Measurements from ENCODE around the gene LGR5. TPM values are rescaled to one million over a fixed set of nuclear protein-coding genes. Genes with fewer than 3 reads are reported as not detected.

LGR5 gene
- total and polyA plus RNA-seq, 2 of the 13 experiments (the other 11 are each of a cell fraction or from before 2014, with no cell fraction given), result 37.0 to 121 TPM

DNA sequence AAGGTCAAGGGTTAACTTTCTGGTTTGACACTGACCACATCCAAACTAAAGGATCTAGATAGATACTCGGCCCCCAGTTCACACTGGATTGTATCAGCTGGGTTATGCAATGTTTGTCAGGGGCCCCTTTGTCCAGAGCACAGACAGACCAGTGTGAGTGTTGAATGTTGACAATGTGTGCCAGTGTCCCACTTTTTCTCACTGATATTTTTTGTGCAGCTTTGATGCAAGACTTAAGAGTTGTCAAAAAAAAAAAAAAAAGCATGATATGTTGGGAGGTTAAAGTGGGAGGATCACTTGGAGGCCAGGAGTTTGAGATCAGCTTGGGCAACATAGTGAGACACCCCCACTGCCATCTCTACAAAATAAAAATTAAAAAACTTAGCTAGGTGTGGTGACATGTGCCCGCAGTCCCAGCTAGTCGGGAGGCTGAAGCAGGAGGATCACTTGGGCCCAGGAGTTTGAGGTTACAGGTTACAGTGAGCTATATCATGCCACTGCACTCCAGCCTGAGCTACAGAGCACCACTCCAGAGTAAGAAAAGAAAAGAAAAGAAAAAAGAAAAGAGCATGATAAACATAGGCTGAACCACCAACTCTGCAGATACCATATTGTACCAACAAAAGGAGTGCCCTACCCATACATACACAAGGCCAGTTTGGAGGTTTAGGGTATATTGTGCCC, 97.5 kb downstream of the LGR5 start (continued):
- TF ChIP-seq BCLAF1 (IDR thresholded peaks at IDR 0.05) (no peak), HDAC1 (CRISPR knock-in tag; IDR thresholded peaks at IDR 0.05) (peak; percentile 63; the same call in 1 of the 2 replicates), TOE1 (CRISPR knock-in tag; IDR thresholded peaks at IDR 0.05) (no peak), PAX8 (CRISPR knock-in tag; IDR thresholded peaks at IDR 0.05; ENCODE audit: borderline replicate concordance) (no peak), ZIK1 (CRISPR knock-in tag; IDR thresholded peaks at IDR 0.05; ENCODE audit: borderline replicate concordance, low read depth) (no peak), MED8 (CRISPR knock-in tag; IDR thresholded peaks at IDR 0.05; ENCODE audit: insufficient replicate concordance) (no peak), ZNF512B (CRISPR knock-in tag; IDR thresholded peaks at IDR 0.05; ENCODE audit: borderline replicate concordance) (no peak), MIER3 (CRISPR knock-in tag; IDR thresholded peaks at IDR 0.05; ENCODE audit: borderline replicate concordance) (peak; percentile 91; the same call in 1 of the 2 replicates), PAWR (CRISPR knock-in tag; IDR thresholded peaks at IDR 0.05; ENCODE audit: borderline replicate concordance) (no peak), ZNF562 (CRISPR knock-in tag; IDR thresholded peaks at IDR 0.05; ENCODE audit: borderline replicate concordance) (no peak), GFI1 (CRISPR knock-in tag; IDR thresholded peaks at IDR 0.05; ENCODE audit: borderline replicate concordance) (peak; percentile 94), MED13 (CRISPR knock-in tag; IDR thresholded peaks at IDR 0.05) (peak; percentile 48; the same call in 1 of the 2 replicates), KAT8 (CRISPR knock-in tag; IDR thresholded peaks at IDR 0.05) (peak; percentile 42; the same call in 1 of the 2 replicates), ZNF605 (CRISPR knock-in tag; IDR thresholded peaks at IDR 0.05) (0 out of 2 replicates have a peak, but pooled peaks have one; percentile 77), KMT2A (CRISPR knock-in tag; IDR thresholded peaks at IDR 0.05) (no peak), SRSF9 (IDR thresholded peaks at IDR 0.05; ENCODE audit: borderline replicate concordance, insufficient read depth, low read depth, low read length, poor library complexity, severe bottlenecking) (no peak)
- TF ChIP-seq, protein P1, sequence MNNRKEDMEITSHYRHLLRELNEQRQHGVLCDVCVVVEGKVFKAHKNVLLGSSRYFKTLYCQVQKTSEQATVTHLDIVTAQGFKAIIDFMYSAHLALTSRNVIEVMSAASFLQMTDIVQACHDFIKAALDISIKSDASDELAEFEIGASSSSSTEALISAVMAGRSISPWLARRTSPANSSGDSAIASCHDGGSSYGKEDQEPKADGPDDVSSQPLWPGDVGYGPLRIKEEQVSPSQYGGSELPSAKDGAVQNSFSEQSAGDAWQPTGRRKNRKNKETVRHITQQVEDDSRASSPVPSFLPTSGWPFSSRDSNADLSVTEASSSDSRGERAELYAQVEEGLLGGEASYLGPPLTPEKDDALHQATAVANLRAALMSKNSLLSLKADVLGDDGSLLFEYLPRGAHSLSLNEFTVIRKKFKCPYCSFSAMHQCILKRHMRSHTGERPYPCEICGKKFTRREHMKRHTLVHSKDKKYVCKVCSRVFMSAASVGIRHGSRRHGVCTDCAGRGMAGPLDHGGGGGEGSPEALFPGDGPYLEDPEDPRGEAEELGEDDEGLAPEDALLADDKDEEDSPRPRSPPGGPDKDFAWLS (CRISPR knock-in tag; IDR thresholded peaks at IDR 0.05; ENCODE audit: borderline replicate concordance), result no peak
- TF ChIP-seq, protein P2, sequence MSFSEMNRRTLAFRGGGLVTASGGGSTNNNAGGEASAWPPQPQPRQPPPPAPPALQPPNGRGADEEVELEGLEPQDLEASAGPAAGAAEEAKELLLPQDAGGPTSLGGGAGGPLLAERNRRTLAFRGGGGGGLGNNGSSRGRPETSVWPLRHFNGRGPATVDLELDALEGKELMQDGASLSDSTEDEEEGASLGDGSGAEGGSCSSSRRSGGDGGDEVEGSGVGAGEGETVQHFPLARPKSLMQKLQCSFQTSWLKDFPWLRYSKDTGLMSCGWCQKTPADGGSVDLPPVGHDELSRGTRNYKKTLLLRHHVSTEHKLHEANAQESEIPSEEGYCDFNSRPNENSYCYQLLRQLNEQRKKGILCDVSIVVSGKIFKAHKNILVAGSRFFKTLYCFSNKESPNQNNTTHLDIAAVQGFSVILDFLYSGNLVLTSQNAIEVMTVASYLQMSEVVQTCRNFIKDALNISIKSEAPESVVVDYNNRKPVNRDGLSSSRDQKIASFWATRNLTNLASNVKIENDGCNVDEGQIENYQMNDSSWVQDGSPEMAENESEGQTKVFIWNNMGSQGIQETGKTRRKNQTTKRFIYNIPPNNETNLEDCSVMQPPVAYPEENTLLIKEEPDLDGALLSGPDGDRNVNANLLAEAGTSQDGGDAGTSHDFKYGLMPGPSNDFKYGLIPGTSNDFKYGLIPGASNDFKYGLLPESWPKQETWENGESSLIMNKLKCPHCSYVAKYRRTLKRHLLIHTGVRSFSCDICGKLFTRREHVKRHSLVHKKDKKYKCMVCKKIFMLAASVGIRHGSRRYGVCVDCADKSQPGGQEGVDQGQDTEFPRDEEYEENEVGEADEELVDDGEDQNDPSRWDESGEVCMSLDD (CRISPR knock-in tag; IDR thresholded peaks at IDR 0.05; ENCODE audit: borderline replicate concordance), result peak; percentile 58; the same call in 1 of the 2 replicates
